Peyer's patch (tissue), 4 donors: ENCODE data around the gene SLC39A1.

Experiments used
- POLR2A ChIP-seq, 2 donors: fragments of 450-650 bp; IDR thresholded peaks; one replicate each; pipeline ENCODE4 v1.5.1; 2017; ENCODE audit warnings: antibody characterized with exemption in 2 of 2, mild to moderate bottlenecking in 2 of 2, moderate library complexity in 2 of 2
- TF ChIP-seq, protein P1 (sequence below), 6 experiments: fragments of 450-650 bp in 4 of 6; fragments of 200-600 bp in 2 of 6; sonication (generic) in 1 of 6; IDR thresholded peaks; one replicate each; pipeline ENCODE4 v1.5.1; 2017 to 2019; ENCODE audit warnings: antibody characterized with exemption in 6 of 6, mild to moderate bottlenecking in 3 of 6, moderate library complexity in 1 of 6

DNA sequence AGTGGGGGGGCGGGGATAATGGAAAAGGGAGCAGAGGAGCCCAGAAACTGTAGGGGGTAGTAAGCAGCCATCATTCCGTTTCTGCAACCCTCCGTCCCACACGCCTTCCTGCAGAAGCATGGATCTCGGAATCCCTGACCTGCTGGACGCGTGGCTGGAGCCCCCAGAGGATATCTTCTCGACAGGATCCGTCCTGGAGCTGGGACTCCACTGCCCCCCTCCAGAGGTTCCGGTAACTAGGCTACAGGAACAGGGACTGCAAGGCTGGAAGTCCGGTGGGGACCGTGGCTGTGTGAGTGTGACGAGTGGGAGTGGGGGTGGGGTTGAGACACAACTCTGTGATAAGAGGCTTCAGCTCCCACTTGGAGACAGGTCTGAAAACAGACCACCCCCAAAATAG lies 5.1 kb upstream of the SLC39A1 start:
- TF ChIP-seq, protein P1, sequence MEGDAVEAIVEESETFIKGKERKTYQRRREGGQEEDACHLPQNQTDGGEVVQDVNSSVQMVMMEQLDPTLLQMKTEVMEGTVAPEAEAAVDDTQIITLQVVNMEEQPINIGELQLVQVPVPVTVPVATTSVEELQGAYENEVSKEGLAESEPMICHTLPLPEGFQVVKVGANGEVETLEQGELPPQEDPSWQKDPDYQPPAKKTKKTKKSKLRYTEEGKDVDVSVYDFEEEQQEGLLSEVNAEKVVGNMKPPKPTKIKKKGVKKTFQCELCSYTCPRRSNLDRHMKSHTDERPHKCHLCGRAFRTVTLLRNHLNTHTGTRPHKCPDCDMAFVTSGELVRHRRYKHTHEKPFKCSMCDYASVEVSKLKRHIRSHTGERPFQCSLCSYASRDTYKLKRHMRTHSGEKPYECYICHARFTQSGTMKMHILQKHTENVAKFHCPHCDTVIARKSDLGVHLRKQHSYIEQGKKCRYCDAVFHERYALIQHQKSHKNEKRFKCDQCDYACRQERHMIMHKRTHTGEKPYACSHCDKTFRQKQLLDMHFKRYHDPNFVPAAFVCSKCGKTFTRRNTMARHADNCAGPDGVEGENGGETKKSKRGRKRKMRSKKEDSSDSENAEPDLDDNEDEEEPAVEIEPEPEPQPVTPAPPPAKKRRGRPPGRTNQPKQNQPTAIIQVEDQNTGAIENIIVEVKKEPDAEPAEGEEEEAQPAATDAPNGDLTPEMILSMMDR (IDR thresholded peaks at IDR 0.05): no peak
- no peak for TF ChIP-seq POLR2A (IDR thresholded peaks at IDR 0.05)
